LNCAP (cell line): ENCODE data around the gene KRTAP12-4.
"Not testable (repeated sequence)": the region's sequence is repeated elsewhere in the genome, so short reads cannot be mapped to it uniquely, and the experiment has no call there.

Experiments used
- TF ChIP-seq, protein P1 (sequence below): fragments of 450-650 bp; IDR thresholded peaks from 2 replicates; pipeline ENCODE4 v1.5.1; 2017; ENCODE audit warnings: mild to moderate bottlenecking

The KRTAP12-4 gene

DNA sequence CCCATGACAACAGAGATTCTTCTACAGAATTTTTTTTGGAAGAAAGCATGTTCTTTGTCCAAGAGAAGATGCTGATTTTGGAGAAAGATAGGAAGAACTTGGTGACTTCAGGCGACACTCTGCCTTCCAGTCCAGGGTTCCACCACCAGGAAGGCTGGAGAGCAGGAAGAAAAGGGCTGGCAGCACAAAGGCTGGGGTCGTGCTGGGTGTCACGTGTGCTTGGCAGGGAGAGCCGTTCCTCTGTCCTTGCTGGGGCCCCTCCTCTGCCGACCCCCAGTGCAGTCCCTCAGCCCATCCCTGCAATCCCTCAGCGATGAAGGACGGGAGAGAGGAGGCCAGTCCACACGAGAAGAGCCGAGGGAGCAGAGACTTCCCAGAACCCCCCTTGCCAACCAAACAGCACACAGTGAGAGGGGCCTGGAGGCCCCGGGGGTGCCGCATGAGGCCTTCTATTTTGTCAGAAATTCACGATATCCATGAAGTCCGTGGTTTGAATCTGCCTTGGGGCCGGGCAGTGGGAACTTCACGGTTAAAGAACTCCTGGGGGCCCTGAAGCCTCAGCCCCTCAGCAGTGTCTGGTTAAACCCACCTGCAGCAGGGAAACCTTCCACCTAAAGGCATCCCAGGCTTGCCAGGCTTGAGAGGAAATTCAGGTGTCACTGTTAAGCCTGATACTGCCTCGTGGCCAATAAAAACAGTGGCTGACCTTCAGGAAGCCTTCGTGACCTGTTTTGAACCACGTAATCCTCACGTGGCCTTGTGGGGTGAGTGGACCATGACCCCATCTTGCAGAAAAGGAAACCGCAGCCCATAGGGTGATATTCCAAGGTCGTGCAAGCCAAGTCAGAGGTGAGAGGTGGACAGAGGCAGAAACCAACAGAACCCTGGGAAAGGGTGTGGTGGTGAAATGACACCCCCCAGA lies 45.9 kb upstream of the KRTAP12-4 start:
- TF ChIP-seq, protein P1, sequence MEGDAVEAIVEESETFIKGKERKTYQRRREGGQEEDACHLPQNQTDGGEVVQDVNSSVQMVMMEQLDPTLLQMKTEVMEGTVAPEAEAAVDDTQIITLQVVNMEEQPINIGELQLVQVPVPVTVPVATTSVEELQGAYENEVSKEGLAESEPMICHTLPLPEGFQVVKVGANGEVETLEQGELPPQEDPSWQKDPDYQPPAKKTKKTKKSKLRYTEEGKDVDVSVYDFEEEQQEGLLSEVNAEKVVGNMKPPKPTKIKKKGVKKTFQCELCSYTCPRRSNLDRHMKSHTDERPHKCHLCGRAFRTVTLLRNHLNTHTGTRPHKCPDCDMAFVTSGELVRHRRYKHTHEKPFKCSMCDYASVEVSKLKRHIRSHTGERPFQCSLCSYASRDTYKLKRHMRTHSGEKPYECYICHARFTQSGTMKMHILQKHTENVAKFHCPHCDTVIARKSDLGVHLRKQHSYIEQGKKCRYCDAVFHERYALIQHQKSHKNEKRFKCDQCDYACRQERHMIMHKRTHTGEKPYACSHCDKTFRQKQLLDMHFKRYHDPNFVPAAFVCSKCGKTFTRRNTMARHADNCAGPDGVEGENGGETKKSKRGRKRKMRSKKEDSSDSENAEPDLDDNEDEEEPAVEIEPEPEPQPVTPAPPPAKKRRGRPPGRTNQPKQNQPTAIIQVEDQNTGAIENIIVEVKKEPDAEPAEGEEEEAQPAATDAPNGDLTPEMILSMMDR = no peak

DNA sequence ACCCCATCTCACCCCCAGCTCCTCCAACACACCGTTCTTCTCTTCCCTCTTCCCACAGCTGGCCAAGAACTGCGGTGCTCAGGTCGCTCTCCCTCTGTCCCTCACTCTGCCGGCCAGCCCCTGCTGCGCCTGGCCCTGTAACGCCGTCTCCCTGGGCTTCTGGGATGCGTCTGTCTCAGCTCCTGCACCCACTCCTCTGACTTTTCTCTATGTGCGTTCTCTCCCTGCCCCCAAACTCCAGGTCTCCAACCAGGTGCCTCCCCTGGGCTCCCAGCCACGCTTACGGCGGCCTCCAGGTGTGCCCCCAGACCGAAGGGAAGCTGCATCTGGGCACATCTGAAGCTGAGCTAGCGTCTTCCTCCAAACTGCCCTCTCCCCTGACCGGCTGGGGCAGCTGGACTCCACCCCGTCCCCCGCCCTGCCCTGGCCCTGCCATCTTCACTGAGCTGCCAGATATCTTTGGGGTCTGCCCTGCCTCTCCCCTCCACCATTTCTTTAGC lies 45.1 kb upstream of the KRTAP12-4 start:
- TF ChIP-seq, protein P1 = no peak

DNA sequence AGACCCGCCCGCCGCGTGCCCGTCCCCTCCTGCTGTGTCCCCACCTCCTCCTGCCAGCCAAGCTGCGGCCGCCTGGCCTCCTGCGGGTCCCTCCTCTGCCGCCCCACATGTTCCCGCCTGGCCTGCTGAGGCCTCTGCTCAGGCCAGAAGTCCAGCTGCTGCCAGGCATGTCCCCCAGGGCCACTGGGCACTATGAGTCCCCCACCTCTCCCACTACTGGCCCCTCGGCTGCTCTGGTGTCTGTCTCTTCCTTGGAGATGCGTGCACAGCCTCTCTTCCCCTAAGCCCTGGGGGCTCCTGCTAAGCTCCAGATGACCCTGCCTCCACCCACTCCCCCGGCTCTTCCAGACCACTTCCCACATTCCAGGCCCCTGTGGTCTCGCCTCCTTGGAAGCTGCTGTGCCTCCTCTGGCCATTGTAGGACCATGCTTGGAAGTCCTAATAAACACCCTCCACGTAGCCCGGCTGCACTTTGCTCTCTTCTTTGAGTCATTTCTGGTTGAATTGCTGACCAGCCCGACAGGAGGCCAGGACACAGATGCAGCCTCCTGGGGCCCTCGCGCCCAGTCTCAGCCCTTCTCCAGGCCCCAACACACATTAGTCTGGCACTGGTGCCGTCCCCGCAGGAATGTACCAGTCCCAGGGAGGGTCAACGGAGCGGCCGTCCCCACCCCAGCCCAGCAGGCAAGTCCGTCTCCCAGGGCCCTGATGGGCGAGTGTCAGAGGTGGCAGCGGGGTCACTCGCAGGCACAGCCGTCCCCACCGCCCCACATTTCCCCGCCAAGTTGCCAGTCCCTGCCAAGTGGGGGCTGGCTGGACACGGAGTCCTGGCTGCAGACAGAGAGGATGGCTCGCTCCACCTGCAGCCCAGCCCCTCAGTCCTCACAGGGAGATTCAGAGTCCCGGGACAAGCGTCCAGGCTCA lies 43.6 kb upstream of the KRTAP12-4 start:
- TF ChIP-seq, protein P1 = no peak

DNA sequence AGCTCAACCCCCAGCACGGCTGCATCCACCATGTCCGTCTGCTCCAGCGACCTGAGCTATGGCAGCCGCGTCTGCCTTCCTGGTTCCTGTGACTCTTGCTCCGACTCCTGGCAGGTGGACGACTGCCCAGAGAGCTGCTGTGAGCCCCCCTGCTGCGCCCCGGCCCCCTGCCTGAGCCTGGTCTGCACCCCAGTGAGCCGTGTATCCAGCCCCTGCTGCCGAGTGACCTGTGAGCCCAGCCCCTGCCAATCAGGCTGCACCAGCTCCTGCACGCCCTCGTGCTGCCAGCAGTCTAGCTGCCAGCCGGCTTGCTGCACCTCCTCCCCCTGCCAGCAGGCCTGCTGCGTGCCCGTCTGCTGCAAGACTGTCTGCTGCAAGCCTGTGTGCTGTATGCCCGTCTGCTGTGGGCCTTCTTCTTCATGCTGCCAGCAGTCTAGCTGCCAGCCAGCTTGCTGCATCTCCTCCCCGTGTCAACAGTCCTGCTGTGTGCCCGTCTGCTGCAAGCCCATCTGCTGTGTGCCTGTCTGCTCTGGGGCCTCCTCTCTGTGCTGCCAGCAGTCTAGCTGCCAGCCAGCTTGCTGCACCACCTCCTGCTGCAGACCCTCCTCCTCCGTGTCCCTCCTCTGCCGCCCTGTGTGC lies 42.8 kb upstream of the KRTAP12-4 start, which contains the start of gene KRTAP10-12:
KRTAP10-12 (plus strand) TSS at position 1 of the 639 bp plus-strand sequence; CDS start at position 31, 30 bp downstream.
- TF ChIP-seq, protein P1 = not testable (repeated sequence)

DNA sequence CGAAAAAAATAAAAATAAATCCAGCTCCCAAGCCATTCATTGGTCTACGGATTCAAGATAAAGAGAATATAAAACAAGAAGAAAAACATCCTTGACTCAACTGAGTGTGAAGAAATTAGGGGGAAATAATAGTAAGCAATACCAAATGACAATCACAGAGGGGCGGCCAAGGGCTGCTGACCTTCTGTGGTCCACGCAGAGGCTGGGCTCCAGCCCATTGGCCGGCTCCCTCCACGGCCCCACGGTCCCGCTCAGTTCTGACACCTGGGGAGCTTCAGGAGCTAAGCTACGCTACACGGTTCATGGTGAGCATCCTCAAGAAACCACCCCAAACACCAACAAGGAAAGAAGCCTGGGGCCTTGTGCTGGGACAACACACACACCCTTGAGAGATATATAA lies 42.1 kb upstream of the KRTAP12-4 start:
- TF ChIP-seq, protein P1 = no peak

DNA sequence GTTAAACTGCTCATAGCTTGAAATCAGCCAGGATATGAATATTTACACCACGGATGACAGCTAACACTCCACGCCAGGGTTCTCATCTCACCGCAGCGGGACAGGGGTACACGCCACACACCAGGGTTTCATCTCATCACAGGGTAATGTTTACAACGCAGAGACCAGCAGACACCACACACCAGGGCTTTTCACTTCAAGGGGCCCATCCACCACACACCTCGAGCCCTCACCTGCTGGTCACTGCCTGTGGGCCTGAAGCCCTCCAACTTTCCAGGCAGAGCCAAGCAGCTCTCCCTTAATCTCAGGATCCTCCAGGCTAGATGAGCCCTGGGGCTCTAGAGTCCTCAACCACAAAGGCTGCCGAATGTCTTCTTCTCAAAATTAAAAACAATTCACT lies 41.2 kb upstream of the KRTAP12-4 start:
- TF ChIP-seq, protein P1 = no peak

DNA sequence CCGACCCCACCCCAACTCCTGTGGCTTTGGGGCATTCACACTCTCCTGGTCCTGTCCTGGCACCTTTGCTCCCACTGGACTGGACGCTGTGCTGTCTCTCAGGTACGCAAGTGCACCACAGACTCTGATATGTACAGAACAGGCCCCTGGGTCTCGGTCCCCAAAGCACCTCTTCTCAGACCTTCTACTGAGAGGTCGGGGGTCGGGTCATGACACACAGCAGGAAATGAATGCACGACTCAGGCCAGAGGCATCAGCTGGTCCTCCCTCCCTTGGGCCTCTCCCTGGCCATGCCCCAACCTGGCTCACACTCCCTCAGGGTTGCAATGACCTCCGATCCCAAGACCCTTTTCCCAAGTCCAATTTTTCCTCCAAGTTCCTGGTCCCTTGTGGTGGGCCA lies 40.7 kb upstream of the KRTAP12-4 start:
- TF ChIP-seq, protein P1 = no peak
